Epithelial cell of esophagus (primary cell): ENCODE results near the gene SWSAP1.

Experiments
- DNase-seq: peaks from one replicate; pipeline ENCODE4 v3.0.0; 2010; ENCODE audit warnings: low read depth
- H3K4me3 ChIP-seq: 2 replicates; pipeline ENCODE4 v1.5.1; 2011; ENCODE audit warnings: mild to moderate bottlenecking, low read length, control low read depth
- TF ChIP-seq, protein P1 (sequence below): IDR thresholded peaks from 2 replicates; pipeline ENCODE4 v1.5.1; 2011; ENCODE audit warnings: low read depth, mild to moderate bottlenecking, low read length, control low read depth, inconsistent platforms; ENCODE audit not compliant: insufficient read depth; ENCODE audit errors: missing control alignments

The SWSAP1 gene

DNA sequence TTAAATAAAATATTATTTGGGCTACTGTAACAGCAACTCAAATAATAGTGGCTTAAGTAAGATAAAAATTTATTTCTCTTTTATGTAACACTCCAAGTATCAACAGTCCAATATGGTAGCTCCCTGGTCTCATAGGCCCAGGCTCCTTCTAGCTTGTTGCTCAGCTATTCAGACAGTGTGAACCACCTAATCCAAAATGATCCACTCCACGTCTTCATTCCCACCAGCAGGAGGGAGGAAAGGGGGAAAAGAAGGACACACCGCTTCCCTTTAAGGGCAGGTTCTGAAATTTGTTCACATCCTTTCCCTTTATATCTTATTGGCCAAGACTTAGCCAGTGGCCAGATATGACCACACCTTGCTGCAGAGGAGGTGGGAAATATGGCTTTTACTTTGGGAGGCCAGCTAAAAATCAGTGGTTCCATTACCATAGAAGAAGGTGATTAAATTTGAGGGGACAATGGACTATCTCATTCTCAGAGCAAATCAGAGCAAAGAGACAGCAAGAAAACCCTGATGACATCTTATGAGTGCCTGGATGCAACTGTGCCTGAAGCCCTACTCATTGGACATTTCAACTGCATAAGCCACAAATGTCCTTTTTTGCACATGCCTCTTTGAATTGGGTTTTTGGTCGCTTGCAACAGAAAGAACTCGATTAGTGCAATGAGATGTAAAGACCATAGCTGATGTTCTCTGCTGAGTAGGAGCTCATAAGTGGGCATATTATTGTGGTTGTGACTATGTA, 16.6 kb downstream of the SWSAP1 start:
- DNase-seq = no peak
- TF ChIP-seq, protein P1, sequence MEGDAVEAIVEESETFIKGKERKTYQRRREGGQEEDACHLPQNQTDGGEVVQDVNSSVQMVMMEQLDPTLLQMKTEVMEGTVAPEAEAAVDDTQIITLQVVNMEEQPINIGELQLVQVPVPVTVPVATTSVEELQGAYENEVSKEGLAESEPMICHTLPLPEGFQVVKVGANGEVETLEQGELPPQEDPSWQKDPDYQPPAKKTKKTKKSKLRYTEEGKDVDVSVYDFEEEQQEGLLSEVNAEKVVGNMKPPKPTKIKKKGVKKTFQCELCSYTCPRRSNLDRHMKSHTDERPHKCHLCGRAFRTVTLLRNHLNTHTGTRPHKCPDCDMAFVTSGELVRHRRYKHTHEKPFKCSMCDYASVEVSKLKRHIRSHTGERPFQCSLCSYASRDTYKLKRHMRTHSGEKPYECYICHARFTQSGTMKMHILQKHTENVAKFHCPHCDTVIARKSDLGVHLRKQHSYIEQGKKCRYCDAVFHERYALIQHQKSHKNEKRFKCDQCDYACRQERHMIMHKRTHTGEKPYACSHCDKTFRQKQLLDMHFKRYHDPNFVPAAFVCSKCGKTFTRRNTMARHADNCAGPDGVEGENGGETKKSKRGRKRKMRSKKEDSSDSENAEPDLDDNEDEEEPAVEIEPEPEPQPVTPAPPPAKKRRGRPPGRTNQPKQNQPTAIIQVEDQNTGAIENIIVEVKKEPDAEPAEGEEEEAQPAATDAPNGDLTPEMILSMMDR = no peak

DNA sequence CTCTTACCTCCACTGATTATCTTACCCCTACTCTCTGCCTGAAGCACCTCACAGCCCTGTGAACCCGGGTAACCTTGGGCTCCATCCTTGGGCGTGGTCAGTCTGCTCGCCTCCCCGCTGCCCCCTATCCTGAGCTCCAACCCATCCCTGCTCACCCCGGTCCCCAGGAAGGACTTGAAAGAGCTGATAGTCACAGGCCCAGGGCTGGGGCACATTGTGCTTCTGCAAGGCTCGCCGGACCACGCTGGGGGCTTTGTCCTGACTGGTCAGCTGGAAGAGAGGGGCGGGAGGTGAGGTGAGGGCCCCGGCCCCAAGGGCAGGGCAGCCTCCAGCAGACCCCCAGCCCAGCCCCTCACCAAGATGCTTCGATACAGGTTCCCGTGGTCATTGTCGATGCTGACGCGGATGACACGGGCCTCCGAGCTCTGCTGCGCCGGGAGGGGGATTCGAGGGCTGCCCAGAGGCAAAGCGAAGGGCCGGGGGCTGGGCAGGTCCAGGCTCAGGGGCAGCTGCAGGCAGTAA, 22.7 kb downstream of the SWSAP1 start:
- no peak for DNase-seq
- no peak overlapping the region for H3K4me3 ChIP-seq
- TF ChIP-seq, protein P1 = no peak

More for the DNA sequence above, 16.6 kb downstream of the SWSAP1 start:
- no peak overlapping the region for H3K4me3 ChIP-seq

DNA sequence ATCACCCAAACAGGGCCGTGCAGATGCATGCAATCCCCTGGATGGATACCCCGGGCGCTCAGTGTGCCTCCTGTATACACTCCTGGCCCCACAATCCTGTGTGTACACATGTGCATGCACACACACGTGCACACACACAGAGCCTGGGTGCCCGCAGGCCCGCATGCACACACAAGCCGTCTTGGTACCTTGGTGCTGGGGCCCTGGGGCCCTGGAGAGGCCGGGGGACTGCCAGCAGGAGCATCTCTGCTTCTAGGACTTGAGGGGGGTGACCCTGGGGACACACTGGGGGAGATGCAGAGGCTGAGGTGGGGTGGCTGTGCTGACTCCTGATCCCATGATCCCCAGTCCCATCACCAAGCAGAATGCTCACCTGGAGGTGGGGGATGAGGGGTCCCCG, 25.2 kb downstream of the SWSAP1 start:
- TF ChIP-seq, protein P1 = no peak
- H3K4me3 ChIP-seq = no peak overlapping the region
- no peak for DNase-seq

DNA sequence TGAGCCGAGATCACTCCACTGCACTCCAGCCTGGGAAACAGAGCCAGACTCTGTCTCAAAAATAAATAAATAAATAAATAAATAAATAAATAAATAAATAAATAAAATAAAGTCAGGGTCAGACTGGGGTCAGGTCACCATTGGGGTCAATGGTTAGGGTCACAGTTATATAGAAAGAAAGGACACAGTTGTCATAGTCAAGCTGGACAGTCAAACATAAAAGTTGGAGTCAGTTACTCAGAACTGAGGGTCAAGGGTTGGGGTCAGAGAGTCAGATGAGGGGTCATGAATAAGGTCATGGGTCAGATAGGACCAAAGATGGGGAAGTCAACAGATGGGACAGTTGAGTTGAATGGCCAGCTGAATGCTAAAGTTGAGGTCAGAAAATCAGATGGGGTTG, 26.3 kb downstream of the SWSAP1 start:
- H3K4me3 ChIP-seq = no peak overlapping the region
- DNase-seq = no peak
- TF ChIP-seq, protein P1 = no peak

DNA sequence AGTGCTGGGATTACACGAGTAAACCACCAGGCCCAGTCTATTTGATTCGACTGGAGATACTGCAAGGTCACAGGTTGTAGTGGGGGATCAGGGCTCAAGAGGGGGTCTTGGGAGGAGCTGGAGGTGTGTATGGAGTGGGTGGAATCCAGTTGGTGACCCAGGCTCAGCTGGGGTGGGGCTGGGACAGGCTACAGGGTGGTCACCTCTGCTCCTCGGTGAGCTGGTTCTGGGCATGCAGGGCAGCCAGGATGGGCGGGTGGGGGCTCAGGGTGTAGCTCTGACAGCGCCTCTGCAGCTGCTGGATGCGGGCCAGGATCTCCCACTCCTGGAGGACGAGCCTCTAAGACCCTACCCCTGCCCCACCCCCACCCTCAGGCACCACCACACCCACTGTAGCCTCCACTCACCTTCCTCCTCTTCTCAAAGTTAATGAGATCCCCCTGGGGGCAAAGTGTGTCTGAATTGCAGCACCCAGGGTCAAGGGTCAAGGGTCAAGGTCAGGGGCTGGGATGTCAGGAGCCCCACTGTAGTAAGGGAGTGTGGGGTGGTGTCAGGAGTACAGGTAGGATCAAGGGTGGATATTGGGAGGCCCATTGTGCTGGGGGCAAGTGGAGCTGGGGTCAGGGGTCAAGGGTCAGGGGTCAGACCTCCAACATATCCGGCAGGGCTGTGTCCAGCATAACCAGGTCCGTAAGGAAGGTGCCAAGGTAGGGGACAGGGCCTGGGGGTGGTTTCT, 27.5 kb downstream of the SWSAP1 start:
- no peak overlapping the region for H3K4me3 ChIP-seq
- DNase-seq = no peak
- TF ChIP-seq, protein P1 = no peak

DNA sequence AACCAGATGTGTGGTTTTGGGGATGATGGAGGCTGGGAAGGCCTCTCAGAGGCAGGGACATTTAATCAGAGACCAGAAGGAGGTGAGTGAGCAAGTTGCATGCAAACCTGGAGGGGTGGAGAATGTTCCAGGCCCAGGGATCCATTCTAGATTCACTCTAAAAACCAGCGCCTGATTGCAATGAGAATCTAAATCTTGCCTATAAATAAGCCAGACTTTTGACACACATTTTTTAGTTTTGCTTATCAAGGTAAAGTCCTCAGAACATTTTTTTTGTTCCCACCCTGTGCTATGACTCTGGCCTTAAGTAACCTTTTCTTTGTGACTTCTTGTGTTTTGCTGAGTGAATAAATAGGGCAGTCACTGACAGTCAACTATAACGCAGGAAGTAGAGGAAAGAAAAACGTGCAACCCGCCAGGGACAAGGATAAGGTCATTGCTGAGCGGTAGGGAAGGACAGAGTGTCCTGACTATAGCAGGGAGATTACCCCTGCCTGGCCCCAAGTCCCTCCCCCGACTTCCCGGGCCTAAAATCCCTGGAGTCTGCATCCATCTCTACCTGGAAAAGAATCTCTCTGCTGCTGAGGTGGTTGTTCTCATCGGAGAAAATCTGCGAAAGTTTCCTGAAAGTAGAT, 30.2 kb downstream of the SWSAP1 start:
- no peak for DNase-seq
- TF ChIP-seq, protein P1 = no peak
- no peak overlapping the region for H3K4me3 ChIP-seq
